GM18870 (cell line): ENCODE results near the gene PVR.

ENCODE experiments used
- ATAC-seq: cut with Tn5 transposase; IDR thresholded peaks from one replicate; pipeline ENCODE4 v1.9.1; 2021; ENCODE audit warnings: moderate library complexity; ENCODE audit not compliant: unreplicated experiment

The PVR gene

GRCh38 chr19:44644402-44645016 lies 799 bp downstream of the PVR start:
- ATAC-seq, result no peak

GRCh38 chr19:44645407-44646048 lies 1.8 kb downstream of the PVR start:
- ATAC-seq, result no peak

- ATAC-seq, result no peak
Observed at GRCh38 chr19:44646049-44646416, 2.3 kb downstream of the PVR start.

- ATAC-seq, result no peak
Observed at GRCh38 chr19:44647144-44647543, 3.4 kb downstream of the PVR start.

- ATAC-seq, result no peak
Observed at GRCh38 chr19:44648631-44649251, 5.0 kb downstream of the PVR start.

- ATAC-seq, result no peak
Observed at GRCh38 chr19:44649578-44650145, 6.0 kb downstream of the PVR start.

GRCh38 chr19:44653343-44653742 lies 9.6 kb downstream of the PVR start:
- no peak for ATAC-seq

- ATAC-seq, result no peak
Observed at GRCh38 chr19:44653977-44654774, 10.5 kb downstream of the PVR start.

- ATAC-seq, result no peak
Observed at GRCh38 chr19:44657211-44657921, 13.7 kb downstream of the PVR start.

GRCh38 chr19:44658069-44658733 lies 14.5 kb downstream of the PVR start:
- ATAC-seq, result no peak

- ATAC-seq, result no peak
Observed at GRCh38 chr19:44660081-44660480, 16.4 kb downstream of the PVR start.

GRCh38 chr19:44661205-44661604 lies 17.5 kb downstream of the PVR start:
- ATAC-seq, result no peak

GRCh38 chr19:44661904-44662303 lies 18.2 kb downstream of the PVR start:
- ATAC-seq, result no peak

- no peak for ATAC-seq
Observed at GRCh38 chr19:44662691-44663385, 19.1 kb downstream of the PVR start.

GRCh38 chr19:44663996-44664395 lies 20.3 kb downstream of the PVR start:
- ATAC-seq, result no peak

- ATAC-seq, result no peak
Observed at GRCh38 chr19:44664976-44665375, 21.3 kb downstream of the PVR start.

GRCh38 chr19:44666852-44667556 lies 23.3 kb downstream of the PVR start:
- no peak for ATAC-seq

GRCh38 chr19:44668985-44669764 lies 25.5 kb downstream of the PVR start:
- no peak for ATAC-seq
